GM12878 (cell line): ENCODE data around the gene TAS2R60.

ENCODE experiments used
- EED ChIP-seq: sonication (generic); IDR thresholded peaks from 2 replicates; pipeline ENCODE4 v1.6.1; 2016; ENCODE audit warnings: antibody characterized with exemption, low read depth
- SMAD1 ChIP-seq: fragments of 450-650 bp; IDR thresholded peaks from 2 replicates; pipeline ENCODE4 v1.6.1; 2018; ENCODE audit warnings: mild to moderate bottlenecking, low read depth; ENCODE audit not compliant: partially characterized antibody
- STAT1 ChIP-seq: fragments of 450-650 bp; conservative IDR thresholded peaks from 2 replicates; pipeline ENCODE4 v1.6.1; 2014; ENCODE audit warnings: antibody characterized with exemption, mild to moderate bottlenecking
- ZNF24 ChIP-seq: fragments of 450-650 bp; IDR thresholded peaks from 2 replicates; pipeline ENCODE4 v1.6.1; 2017; ENCODE audit warnings: antibody characterized with exemption, mild to moderate bottlenecking
- TF ChIP-seq, protein P1 (sequence below): fragments of 450-650 bp; IDR thresholded peaks from 2 replicates; pipeline ENCODE4 v1.6.1; 2018; ENCODE audit warnings: mild to moderate bottlenecking, low read depth, moderate library complexity; ENCODE audit not compliant: partially characterized antibody
- TF ChIP-seq, protein P2 (sequence below), 3 experiments: IDR thresholded peaks in 2 of 3; conservative IDR thresholded peaks in 1 of 3; 2 replicates each; pipeline ENCODE4 v1.5.1; 2011; ENCODE audit warnings: low read depth in 3 of 3, low read length in 3 of 3, mild to moderate bottlenecking in 3 of 3, control low read depth in 2 of 3, moderate library complexity in 2 of 3, inconsistent platforms in 1 of 3, mixed read lengths in 1 of 3; ENCODE audit not compliant: control insufficient read depth in 2 of 3, insufficient read depth in 1 of 3; ENCODE audit errors: extremely low read depth in 1 of 3

DNA sequence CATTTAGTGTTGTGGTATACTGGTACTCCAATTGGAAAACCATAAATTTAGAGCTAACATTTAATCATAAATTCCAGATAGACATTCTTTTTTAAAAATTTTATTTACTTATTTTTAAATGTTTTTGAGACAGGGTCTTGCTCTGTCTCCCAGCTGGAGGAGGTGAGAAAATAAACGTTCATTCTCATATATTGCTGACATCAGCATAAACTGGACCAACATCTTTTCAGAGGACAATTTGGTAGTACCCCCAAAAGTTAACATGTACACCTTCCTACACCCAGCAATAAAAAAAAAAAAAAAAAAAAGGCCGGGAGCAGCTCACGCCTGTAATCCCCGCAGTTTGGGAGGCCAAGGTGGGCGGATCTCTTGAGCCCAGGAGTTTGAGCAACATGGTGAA, 5.2 kb downstream of the TAS2R60 start:
- TF ChIP-seq, protein P1, sequence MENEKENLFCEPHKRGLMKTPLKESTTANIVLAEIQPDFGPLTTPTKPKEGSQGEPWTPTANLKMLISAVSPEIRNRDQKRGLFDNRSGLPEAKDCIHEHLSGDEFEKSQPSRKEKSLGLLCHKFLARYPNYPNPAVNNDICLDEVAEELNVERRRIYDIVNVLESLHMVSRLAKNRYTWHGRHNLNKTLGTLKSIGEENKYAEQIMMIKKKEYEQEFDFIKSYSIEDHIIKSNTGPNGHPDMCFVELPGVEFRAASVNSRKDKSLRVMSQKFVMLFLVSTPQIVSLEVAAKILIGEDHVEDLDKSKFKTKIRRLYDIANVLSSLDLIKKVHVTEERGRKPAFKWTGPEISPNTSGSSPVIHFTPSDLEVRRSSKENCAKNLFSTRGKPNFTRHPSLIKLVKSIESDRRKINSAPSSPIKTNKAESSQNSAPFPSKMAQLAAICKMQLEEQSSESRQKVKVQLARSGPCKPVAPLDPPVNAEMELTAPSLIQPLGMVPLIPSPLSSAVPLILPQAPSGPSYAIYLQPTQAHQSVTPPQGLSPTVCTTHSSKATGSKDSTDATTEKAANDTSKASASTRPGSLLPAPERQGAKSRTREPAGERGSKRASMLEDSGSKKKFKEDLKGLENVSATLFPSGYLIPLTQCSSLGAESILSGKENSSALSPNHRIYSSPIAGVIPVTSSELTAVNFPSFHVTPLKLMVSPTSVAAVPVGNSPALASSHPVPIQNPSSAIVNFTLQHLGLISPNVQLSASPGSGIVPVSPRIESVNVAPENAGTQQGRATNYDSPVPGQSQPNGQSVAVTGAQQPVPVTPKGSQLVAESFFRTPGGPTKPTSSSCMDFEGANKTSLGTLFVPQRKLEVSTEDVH: no peak
- TF ChIP-seq EED (no peak), STAT1 (no peak), SMAD1 (no peak), ZNF24 (no peak)
- TF ChIP-seq, protein P2, sequence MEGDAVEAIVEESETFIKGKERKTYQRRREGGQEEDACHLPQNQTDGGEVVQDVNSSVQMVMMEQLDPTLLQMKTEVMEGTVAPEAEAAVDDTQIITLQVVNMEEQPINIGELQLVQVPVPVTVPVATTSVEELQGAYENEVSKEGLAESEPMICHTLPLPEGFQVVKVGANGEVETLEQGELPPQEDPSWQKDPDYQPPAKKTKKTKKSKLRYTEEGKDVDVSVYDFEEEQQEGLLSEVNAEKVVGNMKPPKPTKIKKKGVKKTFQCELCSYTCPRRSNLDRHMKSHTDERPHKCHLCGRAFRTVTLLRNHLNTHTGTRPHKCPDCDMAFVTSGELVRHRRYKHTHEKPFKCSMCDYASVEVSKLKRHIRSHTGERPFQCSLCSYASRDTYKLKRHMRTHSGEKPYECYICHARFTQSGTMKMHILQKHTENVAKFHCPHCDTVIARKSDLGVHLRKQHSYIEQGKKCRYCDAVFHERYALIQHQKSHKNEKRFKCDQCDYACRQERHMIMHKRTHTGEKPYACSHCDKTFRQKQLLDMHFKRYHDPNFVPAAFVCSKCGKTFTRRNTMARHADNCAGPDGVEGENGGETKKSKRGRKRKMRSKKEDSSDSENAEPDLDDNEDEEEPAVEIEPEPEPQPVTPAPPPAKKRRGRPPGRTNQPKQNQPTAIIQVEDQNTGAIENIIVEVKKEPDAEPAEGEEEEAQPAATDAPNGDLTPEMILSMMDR (IDR thresholded peaks at IDR 0.05 in 2 of 3, conservative IDR thresholded peaks at IDR 0.05 in 1 of 3; ENCODE audit: control insufficient read depth in 2 of 3, extremely low read depth in 1 of 3, insufficient read depth in 1 of 3, low read depth in 3 of 3, low read length in 3 of 3): no peak
